ENCODE measurements around the gene EFCAB9. TPM values are rescaled to one million over a fixed set of nuclear protein-coding genes. Genes with fewer than 3 reads are reported as not detected.

The EFCAB9 gene
- total and polyA plus RNA-seq, 8 donors = not detected

DNA sequence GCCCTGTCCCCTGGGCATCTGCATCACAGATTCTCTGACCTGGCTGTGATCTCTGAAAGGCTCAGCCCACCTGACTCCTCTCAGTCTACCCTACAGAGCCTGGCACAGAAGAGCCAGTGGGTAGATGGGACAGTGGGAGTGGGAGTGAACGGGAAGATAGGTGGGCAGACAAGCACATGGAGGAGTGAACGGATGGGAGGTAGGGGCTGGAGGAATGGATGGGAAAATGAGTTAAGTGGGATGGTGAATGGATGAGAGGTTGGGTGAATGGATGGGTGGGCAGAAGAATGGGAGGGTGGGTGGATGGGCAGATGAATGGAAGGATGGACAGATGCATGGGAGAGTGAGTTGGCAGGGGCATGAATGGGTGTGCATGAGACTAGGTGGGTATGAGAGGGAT, 24.8 kb upstream of the EFCAB9 start:
- Histone ChIP-seq H3K9me3 (no peaks in the 10 kb centered on the region), H3K4me3 (no peak overlapping the region), H3K27me3 (no peaks in the 10 kb centered on the region), H3K36me3 (no peaks in the 10 kb centered on the region), H3K4me1 (peaks cover 0 to 6% (median 0%) of the 10 kb centered on the region in 3 donors), H3K27ac (no peak overlapping the region)
- TF ChIP-seq, protein P1, sequence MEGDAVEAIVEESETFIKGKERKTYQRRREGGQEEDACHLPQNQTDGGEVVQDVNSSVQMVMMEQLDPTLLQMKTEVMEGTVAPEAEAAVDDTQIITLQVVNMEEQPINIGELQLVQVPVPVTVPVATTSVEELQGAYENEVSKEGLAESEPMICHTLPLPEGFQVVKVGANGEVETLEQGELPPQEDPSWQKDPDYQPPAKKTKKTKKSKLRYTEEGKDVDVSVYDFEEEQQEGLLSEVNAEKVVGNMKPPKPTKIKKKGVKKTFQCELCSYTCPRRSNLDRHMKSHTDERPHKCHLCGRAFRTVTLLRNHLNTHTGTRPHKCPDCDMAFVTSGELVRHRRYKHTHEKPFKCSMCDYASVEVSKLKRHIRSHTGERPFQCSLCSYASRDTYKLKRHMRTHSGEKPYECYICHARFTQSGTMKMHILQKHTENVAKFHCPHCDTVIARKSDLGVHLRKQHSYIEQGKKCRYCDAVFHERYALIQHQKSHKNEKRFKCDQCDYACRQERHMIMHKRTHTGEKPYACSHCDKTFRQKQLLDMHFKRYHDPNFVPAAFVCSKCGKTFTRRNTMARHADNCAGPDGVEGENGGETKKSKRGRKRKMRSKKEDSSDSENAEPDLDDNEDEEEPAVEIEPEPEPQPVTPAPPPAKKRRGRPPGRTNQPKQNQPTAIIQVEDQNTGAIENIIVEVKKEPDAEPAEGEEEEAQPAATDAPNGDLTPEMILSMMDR (IDR thresholded peaks at IDR 0.05) = no peak
- DNase-seq = no peak
- 86 to 93% methylated on average over 2 of the region's 2 CpGs for WGBS, 2 donors
- no peak for ATAC-seq
- FAIRE-seq = no peak
- intact Hi-C loops (cut with DNase I) = no loop called here

DNA sequence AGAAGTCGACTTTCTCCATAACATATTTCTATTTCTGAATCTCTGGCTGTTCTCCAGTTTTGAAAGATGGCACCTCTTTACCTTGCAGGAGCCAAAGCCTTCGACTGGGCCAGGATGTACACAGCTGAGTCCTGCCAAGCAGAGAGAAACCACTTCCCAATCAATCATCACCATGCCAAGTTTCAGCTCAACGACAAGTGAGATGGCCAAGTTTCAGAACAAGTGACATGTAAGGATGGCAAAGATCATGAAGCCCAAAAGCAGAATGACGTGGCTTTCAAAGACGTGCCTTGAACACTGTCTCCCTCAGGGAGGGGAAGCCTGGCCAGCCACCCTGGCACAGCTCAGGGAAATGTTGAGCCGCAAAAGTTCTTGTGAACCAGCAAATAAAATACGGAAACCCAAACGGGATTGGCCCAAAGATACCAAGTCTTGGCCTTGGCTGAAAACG, 23.7 kb upstream of the EFCAB9 start:
- 47 to 65% methylated on average over 9 of the region's 9 CpGs for WGBS, 2 donors
- DNase-seq (no peak), ATAC-seq (no peak), FAIRE-seq (no peak)
- Histone ChIP-seq H3K27ac (no peak overlapping the region), H3K27me3 (no peaks in the 10 kb centered on the region), H3K4me3 (no peak overlapping the region), H3K4me1 (no peaks in the 10 kb centered on the region), H3K9me3 (no peaks in the 10 kb centered on the region), H3K36me3 (no peaks in the 10 kb centered on the region)
- intact Hi-C loops (cut with DNase I) = no loop called here
- TF ChIP-seq, protein P1 (IDR thresholded peaks at IDR 0.05) = no peak

DNA sequence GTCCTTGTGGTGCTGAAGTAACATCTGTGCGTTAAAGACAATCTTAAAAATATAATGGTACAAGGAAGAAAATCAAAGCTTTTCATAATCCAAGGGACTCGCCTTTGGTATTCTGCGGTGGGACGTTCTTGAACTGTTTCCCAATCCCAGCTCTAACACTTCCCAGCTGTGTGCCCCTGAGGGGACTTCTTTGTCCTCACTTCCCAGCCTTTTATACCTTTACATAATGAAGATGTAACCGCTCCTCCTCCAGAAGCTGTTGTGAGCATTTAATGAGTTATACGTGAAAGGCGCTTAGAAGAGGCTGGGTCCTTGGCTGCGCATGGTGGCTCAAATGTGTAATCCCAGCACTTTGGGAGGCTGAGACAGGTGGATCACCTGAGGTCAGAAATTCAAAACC, 22.9 kb upstream of the EFCAB9 start:
- H3K9me3 ChIP-seq = no peaks in the 10 kb centered on the region
- no peaks in the 10 kb centered on the region for H3K4me1 ChIP-seq
- no peaks in the 10 kb centered on the region for H3K27me3 ChIP-seq
- no peak for ATAC-seq
- H3K36me3 ChIP-seq = no peaks in the 10 kb centered on the region
- FAIRE-seq = no peak
- DNase-seq = no peak
- 95% methylated on average over 8 of the region's 8 CpGs for WGBS, 2 donors
- TF ChIP-seq, protein P1 (IDR thresholded peaks at IDR 0.05) = no peak
- intact Hi-C loops (cut with DNase I) = no loop called here
- H3K4me3 ChIP-seq = no peak overlapping the region
- no peak overlapping the region for H3K27ac ChIP-seq

DNA sequence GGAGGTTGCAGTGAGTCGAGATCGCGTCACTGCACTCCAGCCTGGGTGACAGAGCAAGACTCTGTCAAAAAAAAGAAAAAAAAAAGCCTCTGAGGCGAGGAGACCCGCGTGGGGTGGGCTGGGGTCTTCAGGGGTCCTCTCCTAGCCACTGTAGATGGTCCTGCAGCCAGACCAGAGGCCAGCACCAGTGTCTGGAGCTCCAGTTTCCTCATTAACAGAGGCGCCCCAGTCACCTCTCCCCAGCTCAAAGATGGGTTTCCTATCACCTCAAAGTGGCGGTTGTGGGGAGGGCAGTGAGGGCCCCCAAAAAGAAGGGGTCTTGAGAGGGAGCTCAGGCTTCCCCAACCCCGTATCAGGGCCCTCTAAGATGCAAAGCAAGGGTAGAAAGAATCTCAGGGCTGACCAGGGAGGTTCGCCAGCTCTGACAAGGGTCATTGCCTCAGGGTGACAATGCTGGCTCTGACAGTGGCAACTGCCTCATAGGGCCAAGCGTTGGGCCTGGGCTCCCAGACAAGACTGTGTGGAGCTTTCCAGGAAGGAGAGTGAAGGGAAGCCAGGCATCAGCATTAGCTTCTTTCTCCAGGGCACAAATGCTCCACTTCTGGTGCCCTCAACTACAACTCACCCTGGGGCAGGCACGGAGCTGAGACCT, 20.9 kb upstream of the EFCAB9 start:
- Histone ChIP-seq H3K27me3 (no peaks in the 10 kb centered on the region), H3K9me3 (no peaks in the 10 kb centered on the region), H3K4me1 (no peaks in the 10 kb centered on the region), H3K4me3 (no peak overlapping the region), H3K36me3 (no peaks in the 10 kb centered on the region), H3K27ac (no peak overlapping the region)
- FAIRE-seq = no peak
- no peak for DNase-seq
- intact Hi-C loops (cut with DNase I) = no loop called here
- WGBS, 2 donors = 88 to 89% methylated on average over 12 of the region's 12 CpGs
- peak in 1 of 4 donors; percentile 4 for ATAC-seq
- TF ChIP-seq, protein P1 (IDR thresholded peaks at IDR 0.05) = no peak

DNA sequence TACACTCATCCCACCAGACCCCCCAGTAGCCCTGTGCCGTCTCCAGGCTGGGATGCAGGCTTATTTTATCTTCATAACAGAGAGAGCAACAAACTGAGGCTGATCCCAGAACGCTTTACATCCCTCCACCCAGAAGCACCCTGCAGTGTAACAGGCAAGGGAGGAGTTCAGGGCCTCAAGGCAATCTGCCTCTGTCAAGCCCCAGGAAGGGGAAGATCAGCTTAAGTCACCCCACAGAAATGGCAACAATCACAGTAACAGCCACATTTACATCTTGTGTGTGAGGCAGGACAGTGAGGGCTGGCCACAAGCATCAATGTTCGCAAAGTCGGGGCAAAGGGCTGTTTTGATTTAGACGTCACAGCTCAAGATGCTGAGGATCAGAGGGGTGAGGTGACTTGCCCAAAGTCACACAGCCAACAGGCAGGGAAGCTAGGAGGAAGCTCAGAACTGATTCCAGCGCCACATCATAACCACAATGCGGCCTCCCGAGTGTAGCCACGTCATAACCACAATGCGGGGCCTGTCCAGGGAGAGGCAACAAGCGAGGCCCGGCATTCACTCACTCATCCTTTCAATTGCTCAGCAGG, 20.3 kb upstream of the EFCAB9 start:
- no peak for FAIRE-seq
- ATAC-seq = peak in 1 of 4 donors; percentile 10
- WGBS, 2 donors = 91 to 93% methylated on average over 12 of the region's 12 CpGs
- H3K36me3 ChIP-seq = no peaks in the 10 kb centered on the region
- no peaks in the 10 kb centered on the region for H3K9me3 ChIP-seq
- no peak for DNase-seq
- intact Hi-C loops (cut with DNase I) = no loop called here
- H3K27ac ChIP-seq = no peak overlapping the region
- no peaks in the 10 kb centered on the region for H3K27me3 ChIP-seq
- no peak overlapping the region for H3K4me3 ChIP-seq
- no peaks in the 10 kb centered on the region for H3K4me1 ChIP-seq
- TF ChIP-seq, protein P1 (IDR thresholded peaks at IDR 0.05) = no peak
